HUES6 (cell line): Measurements from ENCODE around the gene OR2T12.
"Not testable (repeated sequence)": the region's sequence is repeated elsewhere in the genome, so short reads cannot be mapped to it uniquely, and the experiment has no call there.

Experiments used
- H3K27ac ChIP-seq: 2 replicates; pipeline ENCODE4 v1.7.0; 2013; ENCODE audit warnings: low read depth, mild to moderate bottlenecking, low read length, inconsistent platforms
- H3K27me3 ChIP-seq: 2 replicates; pipeline ENCODE4 v1.6.1; 2013; ENCODE audit warnings: low read length; ENCODE audit not compliant: control insufficient read depth, insufficient read depth
- H3K36me3 ChIP-seq: 2 replicates; pipeline ENCODE4 v1.6.1; 2013; ENCODE audit warnings: low read length; ENCODE audit not compliant: control insufficient read depth, insufficient read depth
- H3K4me1 ChIP-seq: 2 replicates; pipeline ENCODE4 v1.6.1; 2013; ENCODE audit warnings: low read length; ENCODE audit not compliant: control insufficient read depth, insufficient read depth
- H3K4me3 ChIP-seq: 2 replicates; pipeline ENCODE4 v1.5.1; 2013; ENCODE audit warnings: low read depth, low read length
- H3K9ac ChIP-seq: one replicate; pipeline ENCODE4 v1.6.1; 2013; ENCODE audit warnings: mild to moderate bottlenecking, low read length
- H3K9me3 ChIP-seq: 2 replicates; pipeline ENCODE4 v1.6.1; 2013; ENCODE audit warnings: low read depth, low read length; ENCODE audit not compliant: control insufficient read depth, insufficient read depth

OR2T12 gene

DNA sequence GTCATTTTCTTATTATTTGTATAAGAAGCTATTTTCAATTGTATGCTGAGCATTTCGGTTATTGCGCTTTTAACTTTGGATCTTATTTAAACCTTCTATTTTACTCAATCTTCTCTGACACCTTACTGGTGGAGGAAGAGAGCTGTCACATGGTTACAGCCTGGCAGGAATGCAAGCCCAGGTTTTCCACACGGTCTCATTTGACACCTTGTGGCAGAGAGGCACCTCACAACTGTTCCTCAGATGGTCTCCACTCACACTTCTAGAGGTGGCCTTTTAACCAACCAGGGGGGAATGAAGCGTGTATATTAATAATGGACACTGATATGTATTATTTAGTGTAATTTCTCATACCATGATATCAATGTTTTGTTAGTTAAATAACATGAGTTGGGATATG lies 35.0 kb downstream of the OR2T12 start:
- no peaks in the 10 kb centered on the region for H3K27me3 ChIP-seq
- no peak overlapping the region for H3K27ac ChIP-seq
- no peak overlapping the region for H3K4me3 ChIP-seq
- H3K36me3 ChIP-seq, result no peaks in the 10 kb centered on the region
- peaks cover 2% of the 10 kb centered on the region; the same call in 1 of the 2 replicates for H3K9me3 ChIP-seq
- H3K4me1 ChIP-seq, result no peaks in the 10 kb centered on the region
- H3K9ac ChIP-seq, result no peak overlapping the region

DNA sequence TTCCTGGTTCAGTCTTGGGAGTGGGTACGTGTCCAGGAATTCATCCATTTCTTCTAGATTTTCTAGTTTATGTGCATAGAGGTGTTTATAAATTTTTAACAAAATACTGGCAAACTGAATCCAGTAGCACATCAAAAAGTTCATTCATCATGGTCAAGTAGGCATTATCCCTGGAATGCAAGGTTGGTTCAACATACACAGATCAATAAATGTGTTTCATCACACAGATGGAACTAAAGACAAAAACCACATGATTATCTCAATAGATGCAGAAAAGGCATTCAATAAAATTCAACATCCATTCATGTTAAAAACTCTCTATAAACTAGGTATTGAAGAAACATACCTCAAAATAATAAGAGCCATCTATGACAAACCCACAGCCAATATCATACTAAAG lies 43.9 kb downstream of the OR2T12 start:
- H3K9me3 ChIP-seq, result peaks cover 21% of the 10 kb centered on the region; the same call in 1 of the 2 replicates
- not testable (repeated sequence) for H3K4me3 ChIP-seq, H3K36me3 ChIP-seq, H3K4me1 ChIP-seq, H3K9ac ChIP-seq, H3K27me3 ChIP-seq, H3K27ac ChIP-seq

DNA sequence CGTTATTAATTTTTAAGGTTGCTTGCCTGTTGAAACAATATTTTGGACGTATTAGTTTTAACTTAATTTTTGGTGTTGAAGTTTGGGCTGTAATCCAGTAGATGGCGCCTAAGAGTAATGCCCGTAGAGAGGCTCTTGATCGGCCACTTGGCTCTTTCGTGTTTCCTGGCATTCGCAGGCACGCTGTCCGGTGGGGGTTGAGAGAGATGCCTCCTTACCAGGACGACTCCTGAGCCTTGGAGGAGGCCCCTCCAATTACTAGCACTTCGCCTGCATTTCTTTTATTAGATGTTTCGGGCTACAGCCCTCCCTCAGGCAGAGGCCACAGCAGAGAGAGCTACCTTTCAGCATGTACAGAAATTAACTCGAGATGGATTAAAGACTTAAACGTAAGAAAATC lies 60.0 kb downstream of the OR2T12 start:
- Histone ChIP-seq H3K9ac (no peak overlapping the region), H3K4me3 (no peak overlapping the region), H3K36me3 (no peaks in the 10 kb centered on the region), H3K27ac (no peak overlapping the region), H3K27me3 (no peaks in the 10 kb centered on the region; the same call in 1 of the 2 replicates), H3K4me1 (no peaks in the 10 kb centered on the region), H3K9me3 (peaks cover 29% of the 10 kb centered on the region; the same call in 1 of the 2 replicates)
